Stomach (tissue), 9 donors: ENCODE results near the gene PHF19. TPM values are rescaled to one million over a fixed set of nuclear protein-coding genes. Genes with fewer than 3 reads are reported as not detected.

Experiments used
- DNase-seq, 2 donors: peaks; one replicate each; pipeline versions ENCODE4 v3.0.0 to v3.0.0-alpha.2; 2013 to 2019
- H3K27ac ChIP-seq, 5 donors: fragments of 200-600 bp in 4 of 5; sonication (generic) in 4 of 5; one replicate each; pipeline ENCODE4 v1.5.1; 2013 to 2019; ENCODE audit warnings: mild to moderate bottlenecking in 1 of 5, moderate library complexity in 1 of 5
- H3K27me3 ChIP-seq, 3 donors: fragments of 200-600 bp; sonication (generic); one replicate each; pipeline ENCODE4 v1.5.1; 2017 to 2019; ENCODE audit warnings: mixed run types in 1 of 3
- H3K36me3 ChIP-seq, 4 donors: fragments of 200-600 bp; sonication (generic); 1 replicate in 3 of 4; 2 replicates in 1 of 4; pipeline ENCODE4 v1.5.1; 2016 to 2019
- H3K4me1 ChIP-seq, 4 donors: fragments of 200-600 bp; sonication (generic); one replicate each; pipeline ENCODE4 v1.5.1; 2016 to 2019
- H3K4me3 ChIP-seq, 4 donors: fragments of 200-600 bp; sonication (generic) in 3 of 4; one replicate each; pipeline ENCODE4 v1.5.1; 2016 to 2019; ENCODE audit warnings: mild to moderate bottlenecking in 1 of 4
- H3K9me3 ChIP-seq, 4 donors: fragments of 200-600 bp; sonication (generic); one replicate each; pipeline ENCODE4 v1.5.1; 2016 to 2019
- EP300 ChIP-seq: sonication (generic); formaldehyde crosslinking; IDR thresholded peaks from one replicate; pipeline ENCODE4 v1.6.1; 2017; ENCODE audit warnings: antibody characterized with exemption
- POLR2A ChIP-seq, 4 donors: fragments of 450-650 bp; IDR thresholded peaks; one replicate each; pipeline ENCODE4 v1.6.1; 2016; ENCODE audit warnings: antibody characterized with exemption in 4 of 4, control low read depth in 2 of 4, mild to moderate bottlenecking in 1 of 4, moderate library complexity in 1 of 4
- POLR2AphosphoS5 ChIP-seq, 3 donors: sonication (generic); formaldehyde crosslinking; IDR thresholded peaks; one replicate each; pipeline ENCODE4 v1.6.1; 2016; ENCODE audit warnings: antibody characterized with exemption in 3 of 3
- WGBS, 5 donors: extraction: QIAGEN DNeasy Blood & Tissue Kit in 3 of 5; methylation state at CpG; one replicate each; pipeline versions ENCODE4 v1.1.5 to v1.1.7; 2013 to 2018; 5-methylcytosine and 5-hydroxymethylcytosine counted together
- intact Hi-C: fragments of 100-400 bp; cut with DNase I; formaldehyde crosslinking; loops from one replicate; pipeline ENCODE4 v1.15.1; 2023; ENCODE audit warnings: low total_unique reads
- polyA plus RNA-seq, 3 donors: library from polyadenylated mRNA; stranded (reverse); fragments of 200-250 nt; gene quantifications; one replicate each; pipeline ENCODE4 v1.2.3, GENCODE V29; 2013
- total RNA-seq, 5 donors: library from RNA; depleted of rRNA; stranded (reverse); fragments of >200 nt; gene quantifications; one replicate each; pipeline versions ENCODE4 v1.1.0 to v1.2.3, GENCODE V29; 2014 to 2016
- TF ChIP-seq, protein P1 (sequence below), 7 experiments: fragments of 450-650 bp in 4 of 7; fragments of 200-600 bp in 3 of 7; sonication (generic) in 3 of 7; IDR thresholded peaks; one replicate each; pipeline ENCODE4 v1.5.1; 2016 to 2019; ENCODE audit warnings: antibody characterized with exemption in 7 of 7, control low read depth in 2 of 7, mild to moderate bottlenecking in 1 of 7
- donor health status: healthy with polysubstance abuse.
- donor health status: Bipolar disorder and iron deficiency.
- donor health status: healthy.

Gene PHF19
- total and polyA plus RNA-seq, 8 donors = 10.7 to 251 (median 27.2) TPM

- H3K9me3 ChIP-seq = no peaks in the 10 kb centered on the region
- TF ChIP-seq EP300 (no peak), POLR2A (IDR thresholded peaks at IDR 0.05) (no peak), POLR2AphosphoS5 (IDR thresholded peaks at IDR 0.05) (no peak)
- TF ChIP-seq, protein P1, sequence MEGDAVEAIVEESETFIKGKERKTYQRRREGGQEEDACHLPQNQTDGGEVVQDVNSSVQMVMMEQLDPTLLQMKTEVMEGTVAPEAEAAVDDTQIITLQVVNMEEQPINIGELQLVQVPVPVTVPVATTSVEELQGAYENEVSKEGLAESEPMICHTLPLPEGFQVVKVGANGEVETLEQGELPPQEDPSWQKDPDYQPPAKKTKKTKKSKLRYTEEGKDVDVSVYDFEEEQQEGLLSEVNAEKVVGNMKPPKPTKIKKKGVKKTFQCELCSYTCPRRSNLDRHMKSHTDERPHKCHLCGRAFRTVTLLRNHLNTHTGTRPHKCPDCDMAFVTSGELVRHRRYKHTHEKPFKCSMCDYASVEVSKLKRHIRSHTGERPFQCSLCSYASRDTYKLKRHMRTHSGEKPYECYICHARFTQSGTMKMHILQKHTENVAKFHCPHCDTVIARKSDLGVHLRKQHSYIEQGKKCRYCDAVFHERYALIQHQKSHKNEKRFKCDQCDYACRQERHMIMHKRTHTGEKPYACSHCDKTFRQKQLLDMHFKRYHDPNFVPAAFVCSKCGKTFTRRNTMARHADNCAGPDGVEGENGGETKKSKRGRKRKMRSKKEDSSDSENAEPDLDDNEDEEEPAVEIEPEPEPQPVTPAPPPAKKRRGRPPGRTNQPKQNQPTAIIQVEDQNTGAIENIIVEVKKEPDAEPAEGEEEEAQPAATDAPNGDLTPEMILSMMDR (IDR thresholded peaks at IDR 0.05) = no peak
- no peak overlapping the region for H3K4me3 ChIP-seq
- DNase-seq = no peak
- 82 to 96% (median 88%) methylated on average over 3 of the region's 3 CpGs for WGBS, 5 donors
- peaks cover 15 to 43% (median 37%) of the 10 kb centered on the region in 4 donors for H3K4me1 ChIP-seq
- peaks cover 3 to 34% (median 20%) of the 10 kb centered on the region in 4 donors for H3K36me3 ChIP-seq
- intact Hi-C loops = loop anchor here (10.0 kb wide), 1 partner anchor 52 kb away; the partner anchor contains the start of gene TRAF1
- no peaks in the 10 kb centered on the region for H3K27me3 ChIP-seq
- no peak overlapping the region for H3K27ac ChIP-seq
Observed at GRCh38 chr9:120872791-120873502, 4.0 kb downstream of the PHF19 start.

- Histone ChIP-seq H3K4me1 (peaks cover 13 to 31% (median 19%) of the 10 kb centered on the region in 4 donors), H3K27ac (peak overlapping the region in 3 of 5 donors; percentile 89 to 92 (median 90)), H3K9me3 (no peaks in the 10 kb centered on the region), H3K4me3 (no peak overlapping the region), H3K36me3 (peaks cover 3 to 55% (median 34%) of the 10 kb centered on the region in 4 donors), H3K27me3 (no peaks in the 10 kb centered on the region)
- intact Hi-C loops = loop anchor here (10.0 kb wide), 1 partner anchor 55 kb away; the partner anchor contains the start of gene TRAF1
- no peak for DNase-seq
- 83 to 92% (median 90%) methylated on average over 7 to 9 of the region's 9 CpGs for WGBS, 5 donors
- TF ChIP-seq, protein P1 (IDR thresholded peaks at IDR 0.05) = no peak
- TF ChIP-seq POLR2AphosphoS5 (IDR thresholded peaks at IDR 0.05) = no peak
- TF ChIP-seq EP300 = no peak
Observed at GRCh38 chr9:120870206-120870605, 6.8 kb downstream of the PHF19 start.

DNA sequence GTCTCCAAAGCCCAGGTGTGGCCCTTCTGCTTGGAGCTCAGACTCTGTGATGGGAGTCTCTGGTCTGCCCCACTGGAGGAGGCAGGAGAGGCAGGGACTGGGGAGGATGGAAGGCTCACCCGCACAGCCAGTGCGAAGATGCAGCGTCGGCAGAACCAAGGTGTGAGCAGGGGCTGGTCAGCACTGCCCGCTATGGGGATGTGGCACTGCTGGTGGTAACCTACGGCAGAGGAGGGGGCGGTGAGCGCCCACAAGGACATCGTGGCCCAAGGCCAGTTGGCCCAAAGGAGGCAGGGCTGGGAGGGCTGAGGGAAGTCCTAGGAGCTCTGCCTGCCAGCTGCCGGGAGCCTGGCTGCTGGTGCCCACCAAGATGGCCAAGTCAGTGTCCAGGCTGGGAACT is 7.3 kb downstream of the PHF19 start:
- H3K4me1 ChIP-seq = peaks cover 13 to 28% (median 19%) of the 10 kb centered on the region in 4 donors
- peak overlapping the region in 1 of 4 donors; percentile 50 for H3K4me3 ChIP-seq
- DNase-seq = no peak
- peak overlapping the region in 4 of 5 donors; percentile 89 to 92 (median 90) for H3K27ac ChIP-seq
- 85 to 94% (median 91%) methylated on average over 10 of the region's 10 CpGs for WGBS, 5 donors
- peaks cover 3 to 58% (median 36%) of the 10 kb centered on the region in 4 donors for H3K36me3 ChIP-seq
- no peak for TF ChIP-seq POLR2AphosphoS5 (IDR thresholded peaks at IDR 0.05)
- TF ChIP-seq EP300 = no peak
- TF ChIP-seq, protein P1 (IDR thresholded peaks at IDR 0.05) = no peak
- H3K9me3 ChIP-seq = no peaks in the 10 kb centered on the region
- intact Hi-C loops = loop anchor here (10.0 kb wide), 1 partner anchor 55 kb away; the partner anchor contains the start of gene TRAF1
- no peaks in the 10 kb centered on the region for H3K27me3 ChIP-seq

GRCh38 chr9:120869360-120869687 is 7.7 kb downstream of the PHF19 start:
- Histone ChIP-seq H3K27ac (peak overlapping the region; percentile 83 to 92 (median 90)), H3K4me3 (peak overlapping the region; percentile 50 to 62 (median 58)), H3K36me3 (peaks cover 3 to 56% (median 36%) of the 10 kb centered on the region in 4 donors), H3K27me3 (no peaks in the 10 kb centered on the region), H3K9me3 (no peaks in the 10 kb centered on the region), H3K4me1 (peaks cover 13 to 28% (median 19%) of the 10 kb centered on the region in 4 donors)
- TF ChIP-seq POLR2A (IDR thresholded peaks at IDR 0.05) (no peak), POLR2AphosphoS5 (IDR thresholded peaks at IDR 0.05) (no peak), EP300 (no peak)
- TF ChIP-seq, protein P1 (IDR thresholded peaks at IDR 0.05) = no peak
- DNase-seq = no peak
- WGBS, 5 donors = 25 to 38% (median 29%) methylated on average over 10 of the region's 10 CpGs
- intact Hi-C loops = no loop called here
